ENCODE measurements around the gene TOR4A.

Gene TOR4A

DNA sequence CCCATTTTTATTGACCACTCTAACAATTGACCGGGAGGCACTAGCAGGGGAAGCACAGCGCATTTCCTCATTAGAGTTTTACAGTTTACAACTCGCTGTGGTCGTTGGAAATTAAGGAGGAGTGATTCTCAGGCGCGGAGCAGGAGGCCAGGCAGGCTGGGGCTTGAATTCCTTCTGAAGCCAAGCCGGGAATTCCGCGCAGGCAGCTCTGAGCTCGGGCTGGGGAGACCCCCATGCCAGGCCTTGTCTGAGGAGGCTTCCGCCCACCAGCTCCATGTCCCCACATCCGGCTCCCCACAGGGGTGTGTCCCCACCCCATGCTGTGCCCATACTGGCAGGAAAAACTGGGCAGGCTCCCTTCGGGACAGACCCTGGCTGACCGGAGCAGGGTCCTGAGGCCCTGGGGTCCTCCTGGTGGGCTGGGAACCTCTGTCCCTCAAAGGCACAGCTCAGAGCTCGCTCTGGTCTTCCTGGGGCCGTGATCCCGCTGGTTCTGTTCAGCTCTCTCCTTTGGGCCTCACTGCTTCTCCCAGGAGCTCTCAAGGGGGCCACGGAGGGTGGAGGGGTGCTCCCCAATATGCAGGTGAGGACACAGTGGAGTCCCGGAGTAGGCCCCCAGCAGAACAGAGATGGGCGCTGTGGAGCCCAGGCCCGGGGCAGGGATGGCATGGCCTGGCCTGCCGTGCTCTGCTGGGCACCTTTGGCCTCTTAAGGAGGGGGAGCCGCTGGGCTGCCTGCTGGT is 25.8 kb downstream of the TOR4A start:
- H3K4me3 ChIP-seq (ENCODE audit: insufficient read depth, low read depth, low read length, poor library complexity, severe bottlenecking) = no peak overlapping the region
- no peaks in the 10 kb centered on the region for H3K9me3 ChIP-seq (ENCODE audit: control insufficient read depth, low read length)
- DNase-seq = no peak
- peaks cover 18% of the 10 kb centered on the region for H3K27me3 ChIP-seq (replicated peaks; ENCODE audit: control insufficient read depth, insufficient read depth, low read length, poor library complexity, severe bottlenecking)
- H3K4me1 ChIP-seq (ENCODE audit: control insufficient read depth, insufficient read depth, low read length, poor library complexity, severe bottlenecking) = peaks cover 41% of the 10 kb centered on the region
- H3K27ac ChIP-seq (ENCODE audit: insufficient read depth, low read length, poor library complexity, severe bottlenecking) = no peak overlapping the region
- no peaks in the 10 kb centered on the region for H3K36me3 ChIP-seq (ENCODE audit: control insufficient read depth, insufficient read depth, low read length)

DNA sequence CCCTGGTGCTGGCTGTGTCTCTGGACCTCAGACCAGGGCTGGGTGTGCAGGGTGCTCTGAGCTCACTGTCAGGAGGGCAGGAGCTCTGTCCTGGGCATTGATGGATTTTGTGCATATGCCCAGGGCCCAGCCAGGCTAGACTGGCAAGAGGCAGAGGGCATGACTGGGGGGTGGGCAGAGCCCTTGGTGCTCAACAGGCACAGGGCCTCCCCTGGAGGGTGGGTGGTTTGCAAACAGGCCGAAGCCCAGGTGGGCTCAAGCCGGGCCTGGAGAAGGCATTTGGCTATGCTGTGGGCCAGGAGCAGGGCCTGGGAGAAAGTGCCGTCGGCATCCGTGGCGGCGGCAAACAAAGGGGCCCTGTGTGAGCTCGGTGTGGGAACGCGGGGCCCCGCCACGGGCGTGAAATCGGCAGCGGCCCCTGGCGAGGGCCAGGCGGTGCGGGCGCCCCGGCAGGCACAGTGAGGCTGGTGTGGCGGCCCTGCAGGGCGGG is 26.4 kb downstream of the TOR4A start:
- H3K9me3 ChIP-seq (ENCODE audit: control insufficient read depth, low read length) = no peaks in the 10 kb centered on the region
- H3K4me3 ChIP-seq (ENCODE audit: insufficient read depth, low read depth, low read length, poor library complexity, severe bottlenecking) = no peak overlapping the region
- H3K36me3 ChIP-seq (ENCODE audit: control insufficient read depth, insufficient read depth, low read length) = no peaks in the 10 kb centered on the region
- H3K27ac ChIP-seq (ENCODE audit: insufficient read depth, low read length, poor library complexity, severe bottlenecking) = no peak overlapping the region
- H3K27me3 ChIP-seq (replicated peaks; ENCODE audit: control insufficient read depth, insufficient read depth, low read length, poor library complexity, severe bottlenecking) = peaks cover 11% of the 10 kb centered on the region
- no peak for DNase-seq
- peaks cover 41% of the 10 kb centered on the region for H3K4me1 ChIP-seq (ENCODE audit: control insufficient read depth, insufficient read depth, low read length, poor library complexity, severe bottlenecking)

DNA sequence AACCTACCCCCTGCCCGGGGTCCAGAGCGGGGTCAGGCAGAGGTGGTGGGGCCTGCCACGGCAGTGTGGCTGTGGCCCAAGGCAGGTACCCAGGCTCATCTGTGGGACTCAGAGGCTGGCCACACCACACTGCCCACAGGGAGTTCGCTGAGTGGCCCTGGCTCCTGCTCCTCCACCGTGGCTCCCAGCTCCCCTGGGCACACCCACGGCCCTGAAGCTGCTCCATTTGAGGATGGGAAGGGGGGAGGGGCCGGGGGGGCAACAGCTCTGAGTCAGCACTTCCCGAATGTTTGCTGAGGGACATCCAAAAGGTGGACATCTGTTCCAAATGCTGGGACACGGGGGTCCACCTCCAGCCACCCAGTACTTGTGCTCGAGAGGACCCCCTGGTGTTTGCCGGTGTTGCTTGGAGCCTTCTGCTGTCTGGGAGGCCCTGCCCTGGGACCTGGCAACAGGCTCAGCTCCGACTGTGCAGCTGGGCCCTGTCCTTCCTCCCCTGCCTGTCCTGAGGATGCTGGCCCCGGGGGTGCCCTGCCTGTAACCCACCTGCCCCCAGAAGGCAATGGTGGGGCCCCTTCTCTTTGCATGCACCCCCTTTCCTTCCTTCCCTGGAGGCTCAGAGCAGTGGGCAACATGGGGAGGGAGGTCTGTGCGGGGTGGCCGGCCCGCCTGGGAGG is 27.0 kb downstream of the TOR4A start:
- Histone ChIP-seq H3K4me1 (ENCODE audit: control insufficient read depth, insufficient read depth, low read length, poor library complexity, severe bottlenecking) (peaks cover 41% of the 10 kb centered on the region), H3K27ac (ENCODE audit: insufficient read depth, low read length, poor library complexity, severe bottlenecking) (no peak overlapping the region), H3K9me3 (ENCODE audit: control insufficient read depth, low read length) (no peaks in the 10 kb centered on the region), H3K27me3 (replicated peaks; ENCODE audit: control insufficient read depth, insufficient read depth, low read length, poor library complexity, severe bottlenecking) (peaks cover 6% of the 10 kb centered on the region), H3K4me3 (ENCODE audit: insufficient read depth, low read depth, low read length, poor library complexity, severe bottlenecking) (no peak overlapping the region), H3K36me3 (ENCODE audit: control insufficient read depth, insufficient read depth, low read length) (no peaks in the 10 kb centered on the region)
- DNase-seq = no peak

DNA sequence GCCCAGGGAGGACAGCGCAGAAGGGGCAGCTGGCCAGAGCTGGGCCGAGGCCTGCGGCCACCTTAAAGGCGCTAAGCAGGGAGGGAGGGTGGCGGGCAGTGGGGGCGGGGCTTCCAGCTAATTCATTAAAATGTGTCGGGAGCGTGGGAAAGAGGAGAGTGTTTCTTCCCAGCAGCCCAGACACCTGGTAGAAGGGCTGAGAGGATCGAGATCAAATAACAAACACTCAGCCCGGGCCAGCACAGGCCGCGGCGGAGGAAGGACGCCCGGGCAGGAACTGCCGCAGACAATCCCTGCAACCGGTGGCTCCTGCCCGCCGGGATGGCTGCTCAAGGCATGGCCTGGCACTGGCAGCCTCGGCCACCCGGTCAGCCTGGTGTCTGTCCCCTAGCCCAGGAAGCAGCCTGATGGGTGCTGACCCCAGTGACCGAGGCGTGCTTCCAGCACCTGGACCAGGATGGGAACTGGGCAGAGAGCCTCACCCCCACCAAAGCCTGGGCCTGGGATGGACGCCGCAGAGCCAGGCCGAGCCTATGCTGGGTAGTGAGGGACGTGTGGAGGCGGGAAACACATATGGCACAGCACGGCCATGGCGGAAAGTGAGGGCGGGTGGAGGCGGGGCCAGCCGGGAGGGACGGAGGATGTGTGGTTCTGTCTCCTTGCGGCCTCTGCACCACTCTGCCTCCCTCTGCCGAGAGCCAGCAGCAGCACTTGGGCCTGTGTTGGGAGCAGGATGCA is 27.7 kb downstream of the TOR4A start:
- H3K4me3 ChIP-seq (ENCODE audit: insufficient read depth, low read depth, low read length, poor library complexity, severe bottlenecking) = peak overlapping the region; percentile 11
- peaks cover 37% of the 10 kb centered on the region for H3K4me1 ChIP-seq (ENCODE audit: control insufficient read depth, insufficient read depth, low read length, poor library complexity, severe bottlenecking)
- no peak overlapping the region for H3K27ac ChIP-seq (ENCODE audit: insufficient read depth, low read length, poor library complexity, severe bottlenecking)
- peak; percentile 27 to 37 (median 28) for DNase-seq
- no peaks in the 10 kb centered on the region for H3K9me3 ChIP-seq (ENCODE audit: control insufficient read depth, low read length)
- H3K36me3 ChIP-seq (ENCODE audit: control insufficient read depth, insufficient read depth, low read length) = no peaks in the 10 kb centered on the region
- H3K27me3 ChIP-seq (replicated peaks; ENCODE audit: control insufficient read depth, insufficient read depth, low read length, poor library complexity, severe bottlenecking) = no peaks in the 10 kb centered on the region

DNA sequence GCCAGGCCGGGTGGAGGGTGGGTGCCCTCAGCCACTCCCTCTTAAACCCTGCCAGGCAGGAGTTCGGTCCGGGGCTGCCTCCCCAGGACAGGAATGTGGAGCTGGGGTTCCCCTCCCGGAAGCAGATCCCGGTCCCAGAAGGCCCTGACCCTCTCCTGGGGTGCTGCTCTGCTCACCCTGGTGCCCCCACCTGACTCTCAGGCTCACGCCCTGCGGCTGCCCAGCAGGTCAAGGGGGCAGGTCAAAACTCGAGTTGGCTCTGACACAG is 28.2 kb downstream of the TOR4A start:
- H3K36me3 ChIP-seq (ENCODE audit: control insufficient read depth, insufficient read depth, low read length) = no peaks in the 10 kb centered on the region
- H3K9me3 ChIP-seq (ENCODE audit: control insufficient read depth, low read length) = no peaks in the 10 kb centered on the region
- no peak overlapping the region for H3K4me3 ChIP-seq (ENCODE audit: insufficient read depth, low read depth, low read length, poor library complexity, severe bottlenecking)
- no peak for DNase-seq
- no peaks in the 10 kb centered on the region for H3K27me3 ChIP-seq (replicated peaks; ENCODE audit: control insufficient read depth, insufficient read depth, low read length, poor library complexity, severe bottlenecking)
- H3K4me1 ChIP-seq (ENCODE audit: control insufficient read depth, insufficient read depth, low read length, poor library complexity, severe bottlenecking) = peaks cover 32% of the 10 kb centered on the region
- no peak overlapping the region for H3K27ac ChIP-seq (ENCODE audit: insufficient read depth, low read length, poor library complexity, severe bottlenecking)

GRCh38 chr9:137306066-137306849 is 28.7 kb downstream of the TOR4A start:
- Histone ChIP-seq H3K4me3 (ENCODE audit: insufficient read depth, low read depth, low read length, poor library complexity, severe bottlenecking) (no peak overlapping the region), H3K27ac (ENCODE audit: insufficient read depth, low read length, poor library complexity, severe bottlenecking) (no peak overlapping the region), H3K36me3 (ENCODE audit: control insufficient read depth, insufficient read depth, low read length) (no peaks in the 10 kb centered on the region), H3K9me3 (ENCODE audit: control insufficient read depth, low read length) (no peaks in the 10 kb centered on the region), H3K4me1 (ENCODE audit: control insufficient read depth, insufficient read depth, low read length, poor library complexity, severe bottlenecking) (peaks cover 29% of the 10 kb centered on the region), H3K27me3 (replicated peaks; ENCODE audit: control insufficient read depth, insufficient read depth, low read length, poor library complexity, severe bottlenecking) (no peaks in the 10 kb centered on the region)
- DNase-seq = no peak

- no peak overlapping the region for H3K4me3 ChIP-seq (ENCODE audit: insufficient read depth, low read depth, low read length, poor library complexity, severe bottlenecking)
- no peaks in the 10 kb centered on the region for H3K27me3 ChIP-seq (replicated peaks; ENCODE audit: control insufficient read depth, insufficient read depth, low read length, poor library complexity, severe bottlenecking)
- H3K27ac ChIP-seq (ENCODE audit: insufficient read depth, low read length, poor library complexity, severe bottlenecking) = no peak overlapping the region
- H3K4me1 ChIP-seq (ENCODE audit: control insufficient read depth, insufficient read depth, low read length, poor library complexity, severe bottlenecking) = peaks cover 24% of the 10 kb centered on the region
- no peak for DNase-seq
- H3K9me3 ChIP-seq (ENCODE audit: control insufficient read depth, low read length) = no peaks in the 10 kb centered on the region
- H3K36me3 ChIP-seq (ENCODE audit: control insufficient read depth, insufficient read depth, low read length) = no peaks in the 10 kb centered on the region
Measured at GRCh38 chr9:137306850-137307254, 29.3 kb downstream of the TOR4A start.

DNA sequence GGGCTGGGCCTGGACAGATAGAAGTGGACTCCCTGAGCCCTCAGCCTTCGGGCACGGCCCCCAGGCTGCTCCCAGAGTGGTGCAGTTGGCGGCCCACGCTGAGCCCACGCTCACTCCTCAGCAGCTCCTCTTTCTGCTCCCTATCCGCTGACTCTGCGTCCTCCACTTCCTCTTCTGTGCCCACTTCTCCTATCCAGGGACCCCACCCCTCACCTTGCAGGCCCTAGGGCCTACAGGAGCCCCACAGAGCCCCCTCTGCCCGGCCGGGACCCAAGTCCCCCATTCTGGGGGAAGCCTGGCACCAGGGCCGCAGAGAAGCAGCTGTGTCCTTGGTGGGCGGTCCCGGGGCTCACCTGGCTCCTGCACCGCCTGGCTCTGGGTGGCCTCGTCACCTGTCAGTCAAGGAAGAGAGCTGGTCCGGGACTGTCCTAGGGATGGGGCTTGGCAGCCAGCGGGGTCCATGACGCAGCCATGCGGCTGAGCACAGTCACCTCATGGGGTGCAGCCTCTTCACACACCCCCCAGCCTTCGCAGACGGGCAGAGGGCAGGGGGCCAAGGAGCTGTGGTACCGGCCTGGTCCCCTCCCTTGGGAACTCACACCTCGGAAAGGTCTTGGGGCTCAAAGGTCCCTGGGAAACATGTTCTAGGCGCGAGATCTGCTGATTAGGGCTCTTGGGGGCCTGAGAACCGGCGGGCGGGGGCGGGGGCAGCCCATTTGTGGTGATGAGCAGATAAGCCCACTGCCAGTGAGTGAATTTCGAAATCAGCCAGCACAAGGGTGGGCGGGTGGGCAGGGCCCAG is 29.9 kb downstream of the TOR4A start:
- H3K4me3 ChIP-seq (ENCODE audit: insufficient read depth, low read depth, low read length, poor library complexity, severe bottlenecking) = no peak overlapping the region
- DNase-seq = no peak
- H3K27me3 ChIP-seq (replicated peaks; ENCODE audit: control insufficient read depth, insufficient read depth, low read length, poor library complexity, severe bottlenecking) = no peaks in the 10 kb centered on the region
- peaks cover 23% of the 10 kb centered on the region for H3K4me1 ChIP-seq (ENCODE audit: control insufficient read depth, insufficient read depth, low read length, poor library complexity, severe bottlenecking)
- no peak overlapping the region for H3K27ac ChIP-seq (ENCODE audit: insufficient read depth, low read length, poor library complexity, severe bottlenecking)
- H3K9me3 ChIP-seq (ENCODE audit: control insufficient read depth, low read length) = no peaks in the 10 kb centered on the region
- no peaks in the 10 kb centered on the region for H3K36me3 ChIP-seq (ENCODE audit: control insufficient read depth, insufficient read depth, low read length)

DNA sequence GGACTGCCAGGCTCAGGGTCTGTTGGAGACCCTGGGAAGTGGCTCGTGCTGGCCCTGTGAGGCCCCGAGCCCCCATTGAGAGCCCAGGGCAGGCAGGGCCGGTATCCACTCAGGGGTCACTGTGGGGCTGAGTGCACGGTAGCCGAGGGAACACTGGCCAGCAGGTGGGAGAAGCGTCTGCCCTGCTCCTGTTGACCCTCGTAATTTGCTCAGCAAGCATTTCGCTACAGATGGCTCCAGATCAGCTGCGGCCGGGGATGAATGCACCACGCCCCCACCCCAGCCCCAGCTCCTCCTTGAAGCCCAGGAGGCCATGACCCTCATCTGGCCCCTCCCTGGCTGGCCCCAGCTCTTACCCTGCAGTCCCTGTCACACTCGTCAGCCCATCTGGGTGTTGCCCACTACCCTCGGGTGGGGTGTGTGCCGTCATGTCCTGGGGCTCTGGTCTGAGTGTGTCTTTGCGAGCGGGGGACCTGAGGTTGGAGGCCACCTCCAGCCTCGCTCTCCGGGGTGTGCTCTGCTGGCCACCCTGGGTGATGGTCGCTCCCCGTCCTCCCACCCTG is 30.6 kb downstream of the TOR4A start:
- H3K4me1 ChIP-seq (ENCODE audit: control insufficient read depth, insufficient read depth, low read length, poor library complexity, severe bottlenecking) = peaks cover 19% of the 10 kb centered on the region
- H3K27me3 ChIP-seq (replicated peaks; ENCODE audit: control insufficient read depth, insufficient read depth, low read length, poor library complexity, severe bottlenecking) = no peaks in the 10 kb centered on the region
- no peaks in the 10 kb centered on the region for H3K36me3 ChIP-seq (ENCODE audit: control insufficient read depth, insufficient read depth, low read length)
- no peak overlapping the region for H3K27ac ChIP-seq (ENCODE audit: insufficient read depth, low read length, poor library complexity, severe bottlenecking)
- H3K9me3 ChIP-seq (ENCODE audit: control insufficient read depth, low read length) = no peaks in the 10 kb centered on the region
- DNase-seq = no peak
- H3K4me3 ChIP-seq (ENCODE audit: insufficient read depth, low read depth, low read length, poor library complexity, severe bottlenecking) = no peak overlapping the region

All from effector memory CD4-positive, alpha-beta T cell (primary cell).